ENCODE data around the gene IRAG1.
"Not testable (repeated sequence)": the region's sequence is repeated elsewhere in the genome, so short reads cannot be mapped to it uniquely, and the experiment has no call there.

The IRAG1 gene

DNA sequence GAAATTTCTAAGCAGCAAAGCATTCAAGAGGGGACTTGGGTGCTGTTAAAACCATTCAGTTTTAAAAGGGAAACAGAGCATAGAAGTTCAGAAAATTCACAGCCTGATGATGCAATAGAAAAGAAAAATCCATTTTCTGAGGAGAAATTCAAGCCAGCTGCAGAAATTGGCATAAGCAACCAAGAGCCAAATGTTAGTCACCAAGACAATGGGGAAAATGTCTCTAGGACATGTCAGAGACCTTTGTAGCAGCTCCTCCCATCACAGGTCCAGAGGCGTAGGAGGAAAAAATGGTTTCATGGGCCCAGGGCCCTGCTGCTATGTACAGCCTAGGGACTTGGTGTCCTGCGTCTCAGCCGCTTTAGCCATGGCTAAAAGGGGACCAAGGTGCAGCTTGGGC lies 5.5 kb upstream of the IRAG1 start:
- no peak for DNase-seq (ENCODE audit: low spot score)

DNA sequence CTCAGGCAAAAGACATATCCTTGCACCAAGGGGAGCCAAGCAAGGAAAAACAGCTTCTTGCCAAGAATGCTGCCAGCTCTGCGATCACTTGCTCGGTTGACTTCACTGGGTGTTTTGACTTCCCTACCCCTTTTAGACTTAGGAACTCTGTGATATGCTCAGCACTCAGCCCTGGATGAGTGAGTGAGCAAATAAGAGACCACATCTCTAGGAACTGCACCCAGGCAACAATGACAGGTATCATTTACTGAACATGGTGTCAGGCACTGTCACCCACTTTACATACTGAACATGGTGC lies 3.7 kb upstream of the IRAG1 start:
- DNase-seq (ENCODE audit: low spot score), result no peak

DNA sequence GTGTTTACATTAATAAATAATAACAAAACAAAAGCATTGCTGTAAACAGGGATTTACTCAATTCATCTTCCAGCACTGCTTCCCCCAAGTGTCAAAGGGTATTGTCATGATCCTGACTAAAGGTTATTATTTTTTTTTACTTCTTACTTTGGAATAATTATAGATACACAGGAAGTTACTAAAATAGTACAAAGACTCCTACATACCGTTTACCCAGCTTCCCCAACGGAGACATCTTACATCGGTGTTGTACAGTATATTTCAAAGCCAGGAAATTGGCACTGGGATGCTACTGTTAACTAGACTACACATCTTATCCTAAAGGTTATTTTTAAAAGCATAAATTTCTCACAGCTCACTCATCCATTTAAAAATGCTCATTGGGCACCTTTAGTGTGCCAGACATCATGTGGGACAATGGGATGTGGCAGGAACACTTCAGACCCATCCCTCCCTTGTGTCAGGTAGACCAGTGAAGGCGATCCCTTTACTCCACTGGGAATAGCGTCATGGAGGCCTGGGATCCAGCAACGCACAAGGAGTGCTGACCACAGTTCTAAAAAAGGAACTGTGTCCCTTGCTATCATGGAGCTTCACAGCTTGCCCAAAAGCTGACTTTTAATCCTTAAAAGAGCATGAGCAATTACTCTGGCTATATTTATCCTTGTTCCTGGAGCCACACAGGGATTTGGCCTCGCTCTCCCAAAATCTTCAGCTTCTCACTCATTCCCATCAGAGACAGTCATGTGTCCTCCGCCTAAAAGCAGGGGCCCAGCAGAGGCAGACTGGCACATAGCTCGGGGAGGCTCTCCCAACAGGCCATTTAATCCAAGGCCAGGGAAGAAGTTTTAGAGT lies 3.1 kb upstream of the IRAG1 start:
- no peak for DNase-seq (ENCODE audit: low spot score)

DNA sequence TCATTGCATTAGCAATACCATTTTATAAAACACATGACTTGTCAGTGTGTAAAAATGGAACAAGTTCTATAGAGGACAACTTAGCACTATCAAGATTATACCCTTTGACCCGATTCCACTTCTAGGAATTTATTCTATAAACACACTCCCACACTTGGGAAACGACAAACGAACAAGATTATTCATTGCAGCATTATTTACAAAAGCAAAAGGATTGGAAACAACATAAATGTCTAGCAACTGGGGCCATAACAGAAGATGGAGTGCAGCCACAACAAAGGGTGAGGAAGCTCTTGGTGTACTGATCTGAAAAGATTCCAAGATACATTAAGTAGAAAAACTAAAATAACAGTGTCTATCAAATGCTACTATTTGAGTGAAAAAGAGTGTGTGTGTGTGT lies 2.3 kb upstream of the IRAG1 start:
- DNase-seq (ENCODE audit: low spot score), result no peak

DNA sequence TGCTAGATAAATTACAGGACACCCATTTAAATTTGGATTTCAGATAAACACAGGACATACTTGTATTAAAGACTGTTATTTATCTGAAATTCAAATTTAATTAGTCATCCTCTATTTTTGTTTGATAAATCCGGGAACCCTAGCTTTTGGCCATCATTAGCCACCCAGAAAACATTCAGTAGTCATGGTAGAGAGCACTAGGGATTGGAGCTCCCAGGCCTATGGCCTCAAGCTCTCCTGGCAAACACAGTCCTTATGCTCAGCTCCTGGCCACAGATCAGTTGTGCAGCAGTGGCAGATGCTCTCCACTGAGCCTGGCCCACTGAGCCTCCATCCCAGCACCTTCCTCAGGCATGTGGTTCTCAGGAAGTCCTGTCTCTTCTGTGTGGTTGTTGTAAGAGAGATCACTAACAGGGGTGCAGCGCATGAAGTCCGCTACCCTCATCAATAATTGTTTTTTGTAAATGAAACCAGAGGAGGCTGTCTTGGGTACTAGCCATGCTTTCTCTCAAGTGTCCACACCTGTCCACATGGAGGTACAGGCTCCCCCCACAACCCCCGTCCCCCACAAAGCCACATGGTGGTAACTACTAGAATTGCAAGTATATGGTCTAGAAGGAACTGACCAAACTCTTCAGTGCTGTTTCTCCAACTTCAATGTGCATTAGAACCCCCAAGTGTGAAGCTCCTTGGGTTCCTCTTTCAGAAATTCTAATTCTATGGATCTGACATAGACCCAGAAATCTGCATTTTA lies 1.1 kb upstream of the IRAG1 start:
- DNase-seq (ENCODE audit: low spot score), result no peak

DNA sequence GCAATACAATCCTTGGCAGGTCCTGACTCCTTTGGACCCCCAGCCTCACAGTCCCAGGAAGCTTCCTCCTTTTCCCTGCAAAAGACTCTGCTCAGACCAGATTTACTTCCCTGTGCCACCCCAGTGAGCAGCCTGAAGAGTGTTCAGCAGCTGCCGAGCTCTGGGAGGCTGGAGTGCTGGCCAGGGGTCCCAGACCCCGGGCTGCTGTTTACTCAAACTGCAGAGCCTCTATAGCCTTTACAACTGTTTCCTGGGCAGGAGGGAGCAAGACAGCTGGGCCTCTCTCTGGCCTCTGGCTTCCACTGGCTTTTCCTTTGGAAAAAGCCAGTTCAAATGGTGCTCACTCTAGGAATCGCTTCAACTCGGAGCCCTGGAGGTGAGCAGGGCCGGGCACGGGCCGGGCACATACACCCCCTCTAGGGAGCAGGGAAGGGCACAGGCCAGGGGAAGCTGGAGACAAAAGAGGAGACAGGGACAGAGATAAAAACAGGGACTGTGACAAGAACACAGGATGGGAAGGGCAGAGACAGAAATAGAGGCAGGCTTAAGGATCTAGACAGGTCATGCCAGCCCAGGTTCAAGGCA lies 932 bp downstream of the IRAG1 start:
- DNase-seq (ENCODE audit: low spot score), result no peak

DNA sequence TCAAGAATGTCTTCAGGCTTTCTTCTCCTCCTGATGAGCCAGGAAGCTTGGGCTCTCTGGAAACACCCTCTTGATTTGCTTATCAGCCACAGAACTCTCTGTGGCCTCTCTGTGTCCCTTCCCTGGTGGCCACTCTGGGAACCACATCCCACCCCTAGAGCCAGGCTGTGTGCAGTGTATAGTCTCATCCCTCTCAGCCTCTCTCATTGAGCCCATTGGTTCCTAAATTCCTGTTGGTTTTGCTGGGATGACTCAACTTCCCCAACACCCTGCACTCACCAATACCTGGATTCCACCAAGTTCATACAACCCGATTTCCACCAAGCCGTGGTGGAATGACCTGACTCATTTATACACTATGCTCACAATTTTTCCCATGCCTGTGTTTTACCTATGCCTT lies 5.2 kb downstream of the IRAG1 start:
- DNase-seq (ENCODE audit: low spot score), result no peak

DNA sequence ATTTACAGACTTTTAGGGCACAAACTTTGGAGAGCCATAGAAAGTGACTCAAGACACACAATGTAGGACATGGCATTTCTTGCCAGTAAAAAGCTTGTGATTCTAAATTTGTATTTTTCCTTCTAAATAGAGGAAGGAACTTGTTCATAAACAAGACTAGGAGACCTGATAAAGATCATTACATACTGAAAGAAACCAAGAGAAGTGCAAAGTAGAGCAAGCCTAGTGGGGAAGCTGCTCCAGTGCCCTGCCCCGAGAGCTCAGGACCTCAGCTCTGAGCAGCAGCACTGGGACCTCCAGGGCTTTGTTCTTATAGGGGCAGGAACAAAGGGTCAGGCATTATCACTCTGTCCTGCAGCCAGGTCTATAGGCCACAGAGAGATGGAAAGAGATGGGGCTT lies 7.2 kb downstream of the IRAG1 start:
- no peak for DNase-seq (ENCODE audit: low spot score)

DNA sequence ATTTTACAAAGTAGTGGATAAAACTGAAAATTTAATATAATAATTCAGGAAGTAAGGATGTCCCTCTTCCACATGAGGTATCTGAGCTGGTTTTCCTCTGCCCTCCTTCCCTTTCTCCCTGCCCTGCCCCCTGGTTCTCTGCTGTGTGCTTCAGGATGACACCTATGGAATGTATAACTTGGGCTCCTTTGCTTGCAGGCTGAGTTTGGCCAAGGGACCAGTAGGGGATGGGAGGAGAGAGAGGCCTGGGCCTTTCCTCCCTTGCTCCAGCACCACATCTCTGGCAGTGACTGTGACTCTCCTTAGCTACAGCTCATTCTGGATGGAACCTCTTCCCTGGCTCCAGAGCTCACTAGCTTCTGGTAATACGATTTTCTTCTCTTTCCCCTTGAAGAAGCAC lies 10.1 kb downstream of the IRAG1 start:
- no peak for DNase-seq (ENCODE audit: low spot score)

DNA sequence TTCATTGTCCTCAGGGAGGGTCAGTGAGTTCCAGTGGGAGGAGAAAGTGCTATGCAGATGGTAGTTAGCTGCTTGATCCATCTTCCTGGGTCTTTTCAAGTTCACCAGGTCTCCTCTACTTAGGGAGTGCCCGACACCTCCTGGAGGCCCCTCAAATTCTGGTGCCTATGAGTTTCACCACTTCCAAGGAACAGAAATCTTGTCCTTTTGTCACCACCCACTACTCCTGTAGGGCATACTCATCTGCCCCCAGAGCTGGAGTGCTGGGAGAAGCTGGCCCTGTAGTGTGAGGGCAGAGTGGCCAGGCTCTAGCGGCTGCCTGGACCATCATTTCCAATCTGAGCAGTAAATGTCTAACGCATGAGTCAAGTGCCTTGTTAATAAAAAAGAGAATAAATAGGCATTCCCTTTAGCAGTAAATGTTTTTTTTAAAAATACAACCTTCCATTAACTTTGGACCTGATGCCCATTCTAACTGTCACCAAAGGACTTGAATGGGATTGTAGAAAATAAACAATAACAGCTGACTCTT lies 12.5 kb downstream of the IRAG1 start:
- no peak for DNase-seq (ENCODE audit: low spot score)

DNA sequence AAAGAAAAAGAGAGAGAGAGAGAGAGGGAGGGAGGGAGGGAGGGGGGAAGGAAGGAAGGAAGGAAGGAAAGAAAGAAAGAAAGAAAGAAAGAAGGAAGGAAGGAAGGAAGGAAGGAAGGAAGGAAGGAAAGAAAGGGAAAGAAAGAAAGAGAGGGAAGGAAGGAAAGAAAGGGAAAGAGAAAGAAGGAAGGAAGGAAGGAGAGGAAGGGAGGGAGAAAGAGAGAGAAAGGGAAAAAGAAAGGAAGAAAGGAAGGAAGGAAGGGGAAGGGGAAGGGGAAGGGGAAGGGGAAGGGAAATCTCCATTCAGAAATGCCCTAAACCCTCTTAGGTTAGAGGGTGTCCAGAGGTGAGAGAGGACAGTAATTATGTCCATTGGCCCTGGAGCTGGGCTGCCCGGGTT lies 13.3 kb downstream of the IRAG1 start:
- DNase-seq (ENCODE audit: low spot score), result not testable (repeated sequence)

DNA sequence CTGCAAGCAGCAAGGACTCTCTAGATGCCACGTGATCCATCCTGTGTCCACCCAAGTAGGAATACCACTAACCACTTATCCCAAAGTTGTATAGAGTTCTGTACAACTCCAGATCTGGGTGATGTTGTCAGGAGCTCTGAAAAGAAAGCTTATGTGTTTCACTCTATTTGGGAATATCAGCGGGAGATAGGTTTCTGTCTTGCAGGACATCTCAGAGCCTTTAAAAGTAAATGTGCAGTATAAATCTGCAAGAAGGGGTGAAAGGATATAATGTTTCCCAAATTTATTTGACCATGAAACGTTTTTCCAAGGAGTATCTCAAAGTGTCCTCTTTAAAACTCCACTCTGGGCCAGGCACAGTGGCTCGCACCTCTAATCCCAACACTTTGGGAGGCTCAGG lies 13.9 kb downstream of the IRAG1 start:
- no peak for DNase-seq (ENCODE audit: low spot score)

DNA sequence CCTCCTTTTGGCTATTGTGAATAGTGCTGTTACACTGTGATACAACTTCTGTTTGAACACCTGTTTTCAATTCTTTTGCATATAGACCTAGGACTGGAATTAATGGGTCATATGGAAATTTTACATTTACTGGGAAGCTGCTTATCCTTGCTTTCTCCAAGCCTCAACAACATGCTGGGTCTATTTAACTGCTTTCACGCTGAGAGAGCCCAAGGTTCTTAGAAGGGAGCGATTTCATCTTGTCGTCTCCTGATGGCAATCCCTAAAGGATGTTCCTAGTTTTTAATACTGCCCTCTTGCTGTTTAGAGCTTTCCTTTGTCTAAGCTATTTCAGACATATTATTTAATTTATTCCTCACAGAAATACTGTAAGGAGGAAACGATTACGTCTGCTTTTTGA lies 15.5 kb downstream of the IRAG1 start:
- DNase-seq (ENCODE audit: low spot score), result no peak

DNA sequence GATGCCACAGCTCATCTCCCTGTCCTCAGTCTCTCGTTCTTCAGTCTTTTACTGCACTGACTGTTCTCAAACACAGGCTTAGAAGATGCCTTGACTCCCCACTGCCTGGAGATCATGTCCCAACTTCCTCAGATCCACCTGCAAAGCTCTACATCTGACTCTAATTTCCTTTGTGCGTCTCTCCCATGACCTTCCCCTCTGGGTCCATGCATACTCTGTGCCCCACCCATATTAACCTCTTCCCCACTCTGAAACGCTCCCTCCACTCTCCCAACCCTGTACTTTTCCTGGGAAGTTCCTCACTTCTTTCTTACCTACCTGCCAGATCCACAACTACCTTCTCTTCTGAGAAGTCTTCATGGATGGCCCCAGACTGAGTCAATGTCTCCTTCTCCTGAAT lies 16.6 kb downstream of the IRAG1 start:
- no peak for DNase-seq (ENCODE audit: low spot score)

DNA sequence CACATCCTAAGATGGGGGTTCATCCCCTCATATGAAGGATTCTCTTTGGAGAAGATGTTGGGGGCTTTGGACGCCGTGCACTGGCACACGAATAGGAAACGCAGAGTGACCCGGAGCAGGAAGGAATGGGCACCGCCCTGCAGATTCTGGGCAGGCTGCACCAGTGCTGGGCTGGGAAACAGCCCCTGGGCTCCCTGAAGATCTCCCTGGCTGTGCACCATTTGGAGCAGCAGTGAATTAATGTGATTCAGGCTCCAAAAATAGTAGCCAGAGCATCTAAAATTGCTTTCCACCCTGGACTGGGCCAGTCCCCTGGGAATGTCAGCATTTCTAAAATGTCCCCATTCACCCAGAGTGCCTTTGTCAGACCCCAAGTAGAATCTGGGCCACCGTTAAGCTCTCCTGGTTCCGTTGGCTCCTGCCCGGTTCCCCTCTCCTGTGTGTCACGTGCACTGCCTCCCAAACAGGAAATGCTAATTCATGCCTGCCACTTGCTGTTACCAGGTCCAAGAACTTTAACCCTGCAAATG lies 18.6 kb downstream of the IRAG1 start:
- no peak for DNase-seq (ENCODE audit: low spot score)

DNA sequence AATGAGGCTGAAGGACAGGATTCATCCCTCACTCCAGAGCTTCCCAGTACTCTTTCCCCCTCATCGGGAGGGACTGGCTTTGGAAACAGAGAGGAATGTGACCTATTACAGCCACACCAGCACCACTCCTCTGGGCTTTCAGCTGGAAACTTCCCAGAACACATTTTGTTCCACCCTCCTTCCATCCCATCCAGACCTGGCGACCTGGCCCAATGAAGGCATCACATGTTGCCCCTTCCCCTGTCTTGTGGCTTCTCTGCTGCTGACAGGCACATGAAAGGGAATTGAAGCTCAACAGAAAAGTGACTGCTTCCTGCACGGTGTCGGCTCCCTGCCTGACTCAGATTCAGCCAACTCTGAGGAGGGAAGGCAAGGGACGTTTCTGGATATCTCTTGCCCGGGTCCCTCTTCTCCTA lies 19.1 kb downstream of the IRAG1 start:
- DNase-seq (ENCODE audit: low spot score), result no peak

DNA sequence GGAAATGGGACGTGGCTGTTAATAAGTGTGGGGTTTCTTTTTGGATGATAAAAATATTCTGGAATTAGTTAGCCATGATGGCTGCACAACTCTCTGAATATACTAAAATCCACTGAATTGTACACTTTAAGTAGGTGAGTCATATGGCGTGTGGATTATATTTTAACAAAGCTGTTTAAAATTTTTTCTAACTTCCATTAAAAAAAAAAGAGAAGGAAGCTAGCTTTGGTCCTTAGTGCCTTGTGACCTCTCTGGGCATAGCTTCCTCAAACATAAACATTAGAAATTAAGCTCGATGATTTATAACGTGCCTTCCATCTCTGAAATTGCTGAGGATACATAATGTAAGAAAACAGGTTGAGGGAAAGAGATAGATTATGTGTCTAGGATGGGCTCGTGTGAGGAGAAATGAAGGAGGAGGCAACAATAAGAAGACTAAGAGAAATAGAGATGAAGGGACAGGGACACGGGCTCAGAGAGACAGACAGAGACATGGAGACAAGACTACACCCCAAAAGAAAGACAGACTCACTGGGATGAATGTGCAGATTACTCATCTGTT lies 20.0 kb downstream of the IRAG1 start:
- DNase-seq (ENCODE audit: low spot score), result no peak

DNA sequence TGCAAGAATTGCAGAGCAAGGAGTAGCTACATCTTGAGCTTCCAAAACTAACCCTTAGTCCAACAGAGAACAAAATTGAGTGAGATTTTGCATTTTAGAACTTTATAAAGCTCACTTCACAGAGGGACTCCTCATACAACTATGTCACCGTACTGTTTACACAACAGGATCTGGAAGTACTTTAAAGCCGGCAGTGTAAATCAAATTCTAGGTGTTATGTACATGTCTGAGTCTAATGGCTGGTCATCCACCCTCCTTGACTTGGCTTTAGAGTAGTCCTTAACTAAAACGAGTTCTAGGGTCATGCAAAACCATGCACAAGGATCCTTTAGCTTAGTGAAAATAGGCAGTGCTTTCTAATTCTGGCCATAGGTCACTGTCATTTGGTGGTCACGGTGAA lies 23.5 kb downstream of the IRAG1 start:
- no peak for DNase-seq (ENCODE audit: low spot score)

DNA sequence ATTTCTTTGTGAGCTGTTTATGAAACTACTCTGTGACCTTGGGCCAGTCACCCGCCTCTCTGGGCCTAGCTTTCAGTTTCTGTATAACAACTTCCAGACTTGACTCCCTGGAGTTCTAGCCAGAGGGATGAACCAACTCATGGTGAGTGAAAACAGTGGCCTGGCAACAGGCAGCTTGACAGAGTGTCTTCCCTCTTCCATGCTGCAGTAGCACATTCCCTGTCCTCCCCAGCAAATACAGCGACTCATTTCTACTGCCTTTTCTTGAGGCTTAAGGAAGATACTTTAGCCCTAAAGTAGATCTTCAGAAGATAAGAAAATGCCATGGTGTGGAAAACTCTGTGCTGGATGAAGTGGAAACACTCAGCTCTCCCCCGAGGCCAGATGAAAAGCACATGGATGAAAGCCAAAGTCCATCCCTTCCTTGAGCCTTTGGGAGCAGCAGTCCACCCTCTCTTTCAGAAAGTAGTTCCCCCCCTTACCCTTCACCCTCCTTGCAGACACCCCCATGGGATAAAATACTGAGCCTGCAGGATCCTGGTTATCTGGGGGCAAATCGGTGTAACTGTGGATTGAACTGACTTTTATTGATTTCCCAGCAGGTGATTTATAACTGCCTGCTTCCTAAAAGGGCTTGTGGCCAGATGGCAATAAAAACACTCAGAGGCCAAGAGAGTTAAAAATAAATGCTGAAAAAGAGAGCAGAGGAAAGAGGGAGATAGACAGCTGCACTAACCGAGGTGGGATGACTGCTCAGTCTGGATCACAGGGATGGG lies 24.1 kb downstream of the IRAG1 start:
- DNase-seq (ENCODE audit: low spot score), result no peak

DNA sequence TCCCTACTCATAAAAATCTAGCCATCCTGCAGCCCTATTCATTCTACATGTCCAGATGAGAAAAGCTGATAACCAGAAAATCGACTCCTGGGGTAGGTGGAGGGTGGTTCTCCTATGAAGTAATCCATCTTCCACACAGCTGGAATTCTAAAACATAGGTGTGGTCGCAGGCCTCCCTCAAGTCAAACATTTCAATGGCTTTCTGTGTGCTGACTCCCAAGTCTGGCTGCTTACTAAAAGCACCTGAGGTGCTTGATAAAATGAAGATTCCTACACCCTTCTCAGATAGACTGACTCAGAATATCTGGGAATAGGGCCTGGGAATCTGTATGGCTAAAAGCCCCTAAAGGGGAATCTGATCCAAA lies 26.1 kb downstream of the IRAG1 start:
- no peak for DNase-seq (ENCODE audit: low spot score)

DNA sequence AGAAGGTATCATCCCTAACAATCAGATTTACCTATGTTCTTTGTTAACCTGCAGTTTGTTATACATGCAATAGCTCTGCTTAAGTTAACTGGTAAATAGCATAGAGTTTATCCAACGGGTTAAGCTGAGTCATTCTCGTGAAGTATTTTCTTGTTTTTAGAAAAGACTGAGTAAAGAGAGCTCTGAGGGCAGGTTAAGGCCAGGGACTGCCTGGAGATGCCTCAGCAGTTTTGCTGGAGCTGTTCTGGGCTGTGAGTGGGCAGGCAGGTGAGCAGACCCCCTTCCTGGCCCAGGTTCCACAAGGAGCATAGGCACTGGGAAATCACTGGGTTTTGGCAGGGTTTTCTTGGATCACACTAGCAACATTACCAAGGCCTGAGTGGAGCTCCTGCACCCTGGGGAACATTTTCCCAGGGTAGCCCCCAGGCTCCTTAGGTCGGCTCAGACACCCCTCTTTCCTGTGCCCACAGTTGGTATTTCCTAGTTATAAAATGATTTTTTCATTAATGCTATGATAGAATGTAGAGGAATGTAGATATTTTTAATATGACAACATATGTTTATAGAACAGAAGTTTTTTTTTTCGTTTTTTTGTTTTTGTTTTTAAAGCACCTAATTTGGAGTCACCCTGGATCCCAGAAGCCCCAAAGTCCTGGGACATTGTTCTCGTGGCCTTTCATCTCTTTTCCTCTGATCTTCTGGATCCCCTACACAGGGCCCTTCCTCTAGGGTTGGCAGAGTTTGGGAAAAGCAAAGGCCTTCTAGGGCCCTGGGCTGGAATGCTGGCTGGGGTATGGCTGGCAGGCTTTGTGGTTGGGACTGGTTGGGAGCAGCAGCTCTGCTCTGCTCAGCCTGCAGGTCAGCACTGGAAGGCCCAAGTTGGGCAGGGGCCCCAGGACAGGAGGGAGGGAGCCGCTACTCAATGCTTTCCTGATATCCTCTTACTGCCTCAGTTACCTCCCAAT lies 26.7 kb downstream of the IRAG1 start:
- DNase-seq (ENCODE audit: low spot score), result no peak
